Sigmoid colon (tissue), 7 donors: ENCODE data around the gene TMEM59L. TPM values are rescaled to one million over a fixed set of nuclear protein-coding genes. Genes with fewer than 3 reads are reported as not detected.

Experiments used
- DNase-seq: peaks from one replicate; pipeline ENCODE4 v3.0.0-alpha.2; 2019
- H3K27ac ChIP-seq, 4 donors: fragments of 200-600 bp; sonication (generic); one replicate each; pipeline ENCODE4 v1.5.1; 2016 to 2019; ENCODE audit warnings: mild to moderate bottlenecking in 1 of 4
- H3K27me3 ChIP-seq, 3 donors: fragments of 200-600 bp; sonication (generic); one replicate each; pipeline ENCODE4 v1.5.1; 2019; ENCODE audit warnings: mild to moderate bottlenecking in 1 of 3
- H3K36me3 ChIP-seq, 4 donors: fragments of 200-600 bp; sonication (generic); one replicate each; pipeline ENCODE4 v1.5.1; 2016 to 2019
- H3K4me1 ChIP-seq, 4 donors: fragments of 200-600 bp; sonication (generic); one replicate each; pipeline ENCODE4 v1.5.1; 2017 to 2019
- H3K4me3 ChIP-seq, 4 donors: fragments of 200-600 bp; sonication (generic); one replicate each; pipeline ENCODE4 v1.5.1; 2017 to 2019; ENCODE audit warnings: mild to moderate bottlenecking in 2 of 4, moderate library complexity in 1 of 4
- H3K9me3 ChIP-seq, 4 donors: fragments of 200-600 bp in 3 of 4; sonication (generic) in 3 of 4; one replicate each; pipeline versions ENCODE4 v1.5.1 to v1.6.1; 2013 to 2019
- EP300 ChIP-seq, 4 donors: sonication (generic); formaldehyde crosslinking; IDR thresholded peaks; one replicate each; pipeline ENCODE4 v1.6.1; 2017; ENCODE audit warnings: antibody characterized with exemption in 4 of 4
- POLR2A ChIP-seq, 2 donors: fragments of 450-650 bp; IDR thresholded peaks; one replicate each; pipeline ENCODE4 v1.6.1; 2016; ENCODE audit warnings: antibody characterized with exemption in 2 of 2, mild to moderate bottlenecking in 2 of 2, moderate library complexity in 2 of 2
- POLR2AphosphoS5 ChIP-seq, 4 donors: sonication (generic); formaldehyde crosslinking; IDR thresholded peaks; one replicate each; pipeline ENCODE4 v1.6.1; 2017; ENCODE audit warnings: antibody characterized with exemption in 4 of 4
- WGBS, 2 donors: extraction: QIAGEN DNeasy Blood & Tissue Kit; methylation state at CpG; one replicate each; pipeline ENCODE4 v1.1.7; 2013; 5-methylcytosine and 5-hydroxymethylcytosine counted together
- intact Hi-C: fragments of 100-400 bp; cut with DNase I; formaldehyde crosslinking; loops from one replicate; pipeline ENCODE4 v1.15.1; 2023
- polyA plus RNA-seq, 3 donors: library from polyadenylated mRNA; stranded (reverse); fragments of 200-250 nt; gene quantifications; one replicate each; pipeline ENCODE4 v1.2.3, GENCODE V29; 2013
- total RNA-seq, 4 donors: library from RNA; depleted of rRNA; stranded (reverse); fragments of >200 nt; gene quantifications; one replicate each; pipeline ENCODE4 v1.1.0, GENCODE V29; 2016
- TF ChIP-seq, protein P1 (sequence below), 4 experiments: fragments of 450-650 bp in 3 of 4; fragments of 200-600 bp in 1 of 4; IDR thresholded peaks; one replicate each; pipeline ENCODE4 v1.5.1; 2016 to 2019; ENCODE audit warnings: antibody characterized with exemption in 4 of 4, mild to moderate bottlenecking in 3 of 4, moderate library complexity in 2 of 4
- donor health status: healthy with polysubstance abuse.
- donor health status: Bipolar disorder and iron deficiency.
- donor health status: healthy.

The TMEM59L gene
- total and polyA plus RNA-seq, 7 donors: 0.82 to 6.4 (median 5.0) TPM; not detected in 2

- DNase-seq: no peak
- Histone ChIP-seq H3K4me1 (peaks cover 0 to 44% (median 38%) of the 10 kb centered on the region in 4 donors), H3K27ac (no peak overlapping the region), H3K36me3 (no peaks in the 10 kb centered on the region), H3K9me3 (no peaks in the 10 kb centered on the region), H3K4me3 (peak overlapping the region in 2 of 4 donors; percentile 52 to 59), H3K27me3 (peaks cover 68 to 95% (median 77%) of the 10 kb centered on the region in 3 donors)
- 1 to 2% methylated on average over 61 to 62 of the region's 62 CpGs for WGBS, 2 donors
- intact Hi-C loops: no loop called here
- TF ChIP-seq, protein P1, sequence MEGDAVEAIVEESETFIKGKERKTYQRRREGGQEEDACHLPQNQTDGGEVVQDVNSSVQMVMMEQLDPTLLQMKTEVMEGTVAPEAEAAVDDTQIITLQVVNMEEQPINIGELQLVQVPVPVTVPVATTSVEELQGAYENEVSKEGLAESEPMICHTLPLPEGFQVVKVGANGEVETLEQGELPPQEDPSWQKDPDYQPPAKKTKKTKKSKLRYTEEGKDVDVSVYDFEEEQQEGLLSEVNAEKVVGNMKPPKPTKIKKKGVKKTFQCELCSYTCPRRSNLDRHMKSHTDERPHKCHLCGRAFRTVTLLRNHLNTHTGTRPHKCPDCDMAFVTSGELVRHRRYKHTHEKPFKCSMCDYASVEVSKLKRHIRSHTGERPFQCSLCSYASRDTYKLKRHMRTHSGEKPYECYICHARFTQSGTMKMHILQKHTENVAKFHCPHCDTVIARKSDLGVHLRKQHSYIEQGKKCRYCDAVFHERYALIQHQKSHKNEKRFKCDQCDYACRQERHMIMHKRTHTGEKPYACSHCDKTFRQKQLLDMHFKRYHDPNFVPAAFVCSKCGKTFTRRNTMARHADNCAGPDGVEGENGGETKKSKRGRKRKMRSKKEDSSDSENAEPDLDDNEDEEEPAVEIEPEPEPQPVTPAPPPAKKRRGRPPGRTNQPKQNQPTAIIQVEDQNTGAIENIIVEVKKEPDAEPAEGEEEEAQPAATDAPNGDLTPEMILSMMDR (IDR thresholded peaks at IDR 0.05): no peak
- TF ChIP-seq POLR2A (IDR thresholded peaks at IDR 0.05): no peak
Measured at GRCh38 chr19:18611327-18612050, 1.2 kb upstream of the TMEM59L start.

DNA sequence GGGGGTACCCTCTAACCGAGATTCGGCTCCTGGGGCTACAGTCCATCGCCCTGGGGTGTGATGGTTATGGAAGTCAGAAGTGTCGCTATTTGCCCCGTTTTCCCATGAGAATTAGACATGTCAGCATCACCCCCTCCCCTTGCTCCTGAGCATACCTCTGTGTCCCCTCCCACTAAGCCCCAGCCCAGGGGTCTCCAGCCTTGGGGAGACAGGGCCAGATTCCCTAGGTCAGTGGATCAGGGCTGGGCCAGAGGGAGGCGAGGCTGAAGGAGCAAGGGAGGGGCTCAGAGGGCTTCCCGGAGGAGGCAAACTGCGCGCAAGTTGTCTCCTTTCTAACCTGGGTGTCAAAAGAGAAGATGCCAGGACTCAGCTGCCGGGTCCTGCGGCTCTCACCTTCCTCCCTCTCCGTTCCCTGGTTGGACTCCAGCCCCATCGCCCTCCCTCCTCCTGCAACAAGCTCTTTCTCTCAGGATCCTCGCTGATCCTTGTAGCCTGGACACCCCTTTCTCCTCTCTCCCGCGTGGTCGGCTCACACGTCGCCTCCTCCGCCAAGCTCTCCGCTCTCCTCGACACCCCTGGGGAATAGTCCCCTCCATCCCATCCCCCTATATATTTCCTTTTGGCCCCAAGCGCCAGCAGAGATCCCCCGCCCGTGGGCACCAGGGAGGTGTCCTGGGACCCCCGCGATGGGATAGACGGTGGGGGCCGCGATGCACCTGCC is 459 bp upstream of the TMEM59L start:
- Histone ChIP-seq H3K27me3 (peaks cover 63 to 98% (median 74%) of the 10 kb centered on the region in 3 donors), H3K4me3 (peak overlapping the region; percentile 14 to 59 (median 46)), H3K9me3 (no peaks in the 10 kb centered on the region), H3K36me3 (no peaks in the 10 kb centered on the region), H3K27ac (no peak overlapping the region), H3K4me1 (peaks cover 0 to 39% (median 34%) of the 10 kb centered on the region in 4 donors)
- intact Hi-C loops: no loop called here
- DNase-seq: no peak
- TF ChIP-seq EP300 (IDR thresholded peaks at IDR 0.05): no peak
- TF ChIP-seq, protein P1 (IDR thresholded peaks at IDR 0.05): no peak
- no peak for TF ChIP-seq POLR2A (IDR thresholded peaks at IDR 0.05)
- no peak for TF ChIP-seq POLR2AphosphoS5 (IDR thresholded peaks at IDR 0.05)
- WGBS, 2 donors: 2 to 3% methylated on average over 30 of the region's 30 CpGs

- Histone ChIP-seq H3K36me3 (no peaks in the 10 kb centered on the region), H3K4me1 (peaks cover 0 to 30% (median 26%) of the 10 kb centered on the region in 4 donors), H3K27ac (no peak overlapping the region), H3K4me3 (no peak overlapping the region), H3K27me3 (peaks cover 48 to 95% (median 61%) of the 10 kb centered on the region in 3 donors), H3K9me3 (no peaks in the 10 kb centered on the region)
- TF ChIP-seq POLR2A (IDR thresholded peaks at IDR 0.05): no peak
- no peak for TF ChIP-seq EP300 (IDR thresholded peaks at IDR 0.05)
- no peak for TF ChIP-seq POLR2AphosphoS5 (IDR thresholded peaks at IDR 0.05)
- TF ChIP-seq, protein P1 (IDR thresholded peaks at IDR 0.05): no peak
- intact Hi-C loops: no loop called here
- DNase-seq: no peak
- WGBS, 2 donors: 31 to 37% methylated on average over 23 of the region's 23 CpGs
Measured at GRCh38 chr19:18613589-18614234, 1.0 kb downstream of the TMEM59L start.

- Histone ChIP-seq H3K9me3 (no peaks in the 10 kb centered on the region), H3K4me1 (peaks cover 0 to 24% (median 23%) of the 10 kb centered on the region in 4 donors), H3K4me3 (no peak overlapping the region), H3K36me3 (no peaks in the 10 kb centered on the region), H3K27me3 (peaks cover 31 to 80% (median 40%) of the 10 kb centered on the region in 3 donors), H3K27ac (no peak overlapping the region)
- no peak for TF ChIP-seq POLR2AphosphoS5 (IDR thresholded peaks at IDR 0.05)
- TF ChIP-seq, protein P1 (IDR thresholded peaks at IDR 0.05): no peak
- TF ChIP-seq EP300 (IDR thresholded peaks at IDR 0.05): no peak
- no peak for TF ChIP-seq POLR2A (IDR thresholded peaks at IDR 0.05)
- 89 to 90% methylated on average over 3 of the region's 3 CpGs for WGBS, 2 donors
- no peak for DNase-seq
- intact Hi-C loops: no loop called here
Measured at GRCh38 chr19:18616023-18616422, 3.4 kb downstream of the TMEM59L start.
